B cell (primary cell): Measurements from ENCODE around the gene PARVB. TPM values are rescaled to one million over a fixed set of nuclear protein-coding genes. Genes with fewer than 3 reads are reported as not detected.

Experiments
- ATAC-seq: fragments of 200-7000 bp; cut with Tn5 transposase; one replicate; pipeline ENCODE4 v1.10.0; 2021; ENCODE audit warnings: low read depth, mild to moderate bottlenecking, moderate number of reproducible peaks, moderate library complexity
- CTCF ChIA-PET: fragments of 350-600 bp; sonication (Branson Sonifier 250); formaldehyde crosslinking; loops from one replicate; lab custom pipeline; 2021; ENCODE audit warnings: antibody characterized with exemption, inconsistent platforms; lab: Charles Lee
- POLR2A ChIA-PET: fragments of 350-600 bp; sonication (Branson Sonifier 250); formaldehyde crosslinking; loops from one replicate; lab custom pipeline; 2021; ENCODE audit warnings: antibody characterized with exemption; lab: Charles Lee
- DNase-seq: peaks from one replicate; pipeline ENCODE4 v3.0.0; 2013
- H2AFZ ChIP-seq: 2 replicates; pipeline ENCODE4 v1.6.1; 2012; ENCODE audit warnings: mild to moderate bottlenecking, low read depth, low read length; ENCODE audit not compliant: insufficient read depth, poor library complexity, severe bottlenecking
- H3K27ac ChIP-seq, 2 donors: 1 replicate in 1 of 2; 2 replicates in 1 of 2; pipeline ENCODE4 v1.5.1; 2012 to 2013; ENCODE audit warnings: low read length in 2 of 2, mild to moderate bottlenecking in 2 of 2, moderate library complexity in 1 of 2
- H3K27me3 ChIP-seq, 4 experiments: fragments of 200-600 bp in 1 of 4; sonication (generic) in 1 of 4; replicated peaks in 1 of 4; 1 replicate in 2 of 4; 2 replicates in 2 of 4; pipeline versions ENCODE4 v1.6.1 to v1.7.0; 2013 to 2016; ENCODE audit warnings: low read length in 3 of 4, mild to moderate bottlenecking in 2 of 4, mixed read lengths in 1 of 4, moderate library complexity in 1 of 4; ENCODE audit not compliant: insufficient read depth in 4 of 4, control insufficient read depth in 3 of 4; ENCODE audit errors: control extremely low read depth in 1 of 4
- H3K36me3 ChIP-seq, 2 experiments: replicated peaks in 1 of 2; 1 replicate in 1 of 2; 2 replicates in 1 of 2; pipeline versions ENCODE4 v1.6.1 to v1.7.1; 2013; ENCODE audit warnings: low read length in 1 of 2; ENCODE audit not compliant: insufficient read depth in 2 of 2, control insufficient read depth in 1 of 2; ENCODE audit errors: control extremely low read depth in 1 of 2, extremely low read depth in 1 of 2
- H3K4me1 ChIP-seq, 2 donors: fragments of 200-600 bp in 1 of 2; sonication (generic) in 1 of 2; 1 replicate in 1 of 2; 2 replicates in 1 of 2; pipeline versions ENCODE4 v1.5.1 to v1.6.1; 2013 to 2017; ENCODE audit warnings: low read length in 2 of 2; ENCODE audit not compliant: control insufficient read depth in 2 of 2, insufficient read depth in 2 of 2
- H3K4me2 ChIP-seq: replicated peaks from 2 replicates; pipeline ENCODE3; 2012; ENCODE audit warnings: mild to moderate bottlenecking, low read depth, low read length; ENCODE audit not compliant: poor library complexity, severe bottlenecking
- H3K4me3 ChIP-seq, 5 experiments: fragments of 200-600 bp in 1 of 5; sonication (generic) in 1 of 5; 1 replicate in 3 of 5; 2 replicates in 2 of 5; pipeline versions ENCODE4 v1.5.1 to v1.7.0; 2011 to 2016; ENCODE audit warnings: low read length in 4 of 5, mild to moderate bottlenecking in 4 of 5, low read depth in 2 of 5, control low read depth in 1 of 5, moderate library complexity in 1 of 5; ENCODE audit not compliant: insufficient read depth in 1 of 5; ENCODE audit errors: control extremely low read depth in 1 of 5, extremely low read depth in 1 of 5
- H3K79me2 ChIP-seq: fragments of 200-600 bp; sonication (generic); one replicate; pipeline ENCODE4 v1.6.0; 2016; ENCODE audit warnings: low read length; ENCODE audit not compliant: control insufficient read depth, insufficient read depth
- H3K9ac ChIP-seq: fragments of 200-600 bp; sonication (generic); 2 replicates; pipeline ENCODE4 v1.6.1; 2017; ENCODE audit warnings: mild to moderate bottlenecking, low read length, moderate library complexity
- H3K9me3 ChIP-seq, 3 donors: one replicate each; pipeline versions ENCODE4 v1.6.1 to v1.7.1; 2013; ENCODE audit warnings: low read length in 2 of 3; ENCODE audit not compliant: control insufficient read depth in 2 of 3, insufficient read depth in 1 of 3; ENCODE audit errors: control extremely low read depth in 1 of 3
- H4K20me1 ChIP-seq: 2 replicates; pipeline ENCODE4 v1.6.0; 2012; ENCODE audit warnings: mild to moderate bottlenecking, low read length; ENCODE audit not compliant: insufficient read depth, control insufficient read depth, poor library complexity, severe bottlenecking
- H3K27ac Mint-ChIP-seq: one replicate; pipeline ENCODE4 v1.8.0; 2021; ENCODE audit warnings: mixed read lengths
- H3K27me3 Mint-ChIP-seq: one replicate; pipeline ENCODE4 v1.8.0; 2021; ENCODE audit warnings: mixed read lengths
- H3K4me1 Mint-ChIP-seq: one replicate; pipeline ENCODE4 v1.8.0; 2021; ENCODE audit warnings: mixed read lengths
- H3K4me3 Mint-ChIP-seq: one replicate; pipeline ENCODE4 v1.8.0; 2021; ENCODE audit warnings: mixed read lengths
- H3K9me3 Mint-ChIP-seq: one replicate; pipeline ENCODE4 v1.8.0; 2022; ENCODE audit warnings: mixed read lengths; ENCODE audit not compliant: insufficient read depth
- CTCF ChIP-seq: fragments of 200-600 bp; IDR thresholded peaks from one replicate; pipeline ENCODE4 v1.8.0; 2022; ENCODE audit warnings: antibody characterized with exemption, mild to moderate bottlenecking
- EZH2 ChIP-seq: IDR thresholded peaks from 2 replicates; pipeline ENCODE4 v1.6.1; 2012; ENCODE audit warnings: borderline replicate concordance, low read depth, mild to moderate bottlenecking, moderate library complexity, low read length; ENCODE audit not compliant: insufficient read depth, poor library complexity, severe bottlenecking
- WGBS: methylation state at CpG from one replicate; pipeline ENCODE4 v1.1.5; 2013; ENCODE audit warnings: missing lambda C conversion rate; ENCODE audit not compliant: insufficient coverage; 5-methylcytosine and 5-hydroxymethylcytosine counted together
- intact Hi-C: fragments of 100-400 bp; cut with micrococcal nuclease; formaldehyde crosslinking; loops from one replicate; pipeline ENCODE4 v1.10.0; 2022
- polyA plus RNA-seq: library from polyadenylated mRNA; depleted of rRNA; stranded (reverse); fragments of >200 nt; gene quantifications from 2 replicates; pipeline ENCODE4 v1.2.3, GENCODE V29; 2012
- total RNA-seq, 2 donors: library from RNA; stranded (reverse); fragments of 120-200 nt in 1 of 2; gene quantifications; 1 replicate in 1 of 2; 2 replicates in 1 of 2; pipeline versions ENCODE4 v1.2.3 to v1.2.4, GENCODE V29; 2013 to 2022

PARVB gene
- total and polyA plus RNA-seq, 2 donors (not counting 1 experiment from before 2014, with no cell fraction given) = 48.0 to 49.4 TPM

GRCh38 chr22:44220727-44221680, 196.9 kb downstream of the PARVB start:
- no peaks in the 10 kb centered on the region for H3K4me1 ChIP-seq
- Mint-ChIP-seq H3K4me3 (no peak overlapping the region), H3K4me1 (no peaks in the 10 kb centered on the region), H3K27me3 (peaks cover 20% of the 10 kb centered on the region), H3K27ac (no peak overlapping the region), H3K9me3 (no peaks in the 10 kb centered on the region)
- ChIA-PET POLR2A (no interaction called here), CTCF (no interaction called here)
- no peaks in the 10 kb centered on the region for H3K36me3 ChIP-seq
- H3K27ac ChIP-seq = no peak overlapping the region
- WGBS = 94% methylated on average over 21 of the region's 23 CpGs
- no peak overlapping the region for H3K4me2 ChIP-seq
- no peak for TF ChIP-seq EZH2
- TF ChIP-seq CTCF = no peak
- no peaks in the 10 kb centered on the region for H4K20me1 ChIP-seq
- peaks cover 0 to 5% (median 0%) of the 10 kb centered on the region in 4 experiments for H3K27me3 ChIP-seq
- ATAC-seq = no peak
- no peak overlapping the region for H3K9ac ChIP-seq
- peaks cover 0 to 6% (median 0%) of the 10 kb centered on the region in 3 donors for H3K9me3 ChIP-seq
- no peak overlapping the region for H2AFZ ChIP-seq
- DNase-seq = no peak
- intact Hi-C loops = no loop called here
- H3K4me3 ChIP-seq = no peak overlapping the region
- no peaks in the 10 kb centered on the region for H3K79me2 ChIP-seq
